Activated T-cell treated with anti-CD3 and anti-CD28 coated beads for 4 hours (primary cell): Measurements from ENCODE around the gene ZNF750.
A peak's percentile ranks its signal among the peaks of the same experiment; 100 is the strongest.
"Not testable (repeated sequence)": the region's sequence is repeated elsewhere in the genome, so short reads cannot be mapped to it uniquely, and the experiment has no call there.

Experiments
- DNase-seq: peaks from one replicate; pipeline ENCODE4 v3.0.0-alpha.2; 2020

Gene ZNF750

GRCh38 chr17:82790391-82790790 lies 49.4 kb downstream of the ZNF750 start:
- no peak for DNase-seq

GRCh38 chr17:82789806-82790205 lies 50.0 kb downstream of the ZNF750 start:
- no peak for DNase-seq

GRCh38 chr17:82789051-82789592 lies 50.7 kb downstream of the ZNF750 start:
- no peak for DNase-seq

DNA sequence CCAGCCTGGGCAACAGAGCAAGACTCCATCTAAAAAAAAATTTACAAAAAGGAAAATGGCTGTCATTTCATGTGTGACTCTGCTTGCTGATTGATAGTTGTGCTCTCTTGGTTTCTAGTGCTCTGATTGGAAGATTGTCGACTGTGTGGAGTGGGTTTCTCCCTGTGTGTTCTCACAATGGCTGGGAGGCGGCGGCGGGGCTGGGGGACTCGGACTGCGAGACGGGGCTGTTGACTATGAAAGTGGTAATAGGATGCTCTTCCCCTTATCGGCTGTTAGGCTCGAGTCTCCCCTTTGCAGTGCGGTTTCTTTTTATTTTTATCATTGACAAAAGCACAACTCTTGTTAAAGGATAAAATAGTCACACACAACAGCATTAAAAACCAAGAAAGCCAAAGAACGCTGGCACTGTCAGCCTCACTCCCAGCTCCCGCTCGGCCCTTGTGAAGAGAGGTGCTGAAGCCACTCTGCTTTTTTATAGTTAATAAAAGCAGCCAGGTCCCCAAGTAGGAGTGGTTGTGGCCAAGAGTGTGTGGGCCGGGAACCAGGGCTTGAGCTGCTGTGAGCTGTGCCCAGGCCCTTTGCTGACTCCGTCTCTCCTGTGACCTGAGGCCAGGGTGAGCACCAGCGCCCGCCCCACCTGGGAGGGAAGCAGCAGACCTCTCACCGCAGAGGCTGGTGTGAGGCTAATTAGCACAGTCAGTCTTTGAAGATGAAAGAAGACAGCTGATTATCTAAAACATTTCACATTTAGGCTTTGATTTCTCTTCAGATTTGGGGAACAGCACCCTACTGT lies 51.4 kb downstream of the ZNF750 start:
- no peak for DNase-seq

- DNase-seq = no peak
Observed at GRCh38 chr17:82787081-82787848, 52.6 kb downstream of the ZNF750 start.

GRCh38 chr17:82786427-82786826 lies 53.4 kb downstream of the ZNF750 start:
- DNase-seq = no peak

GRCh38 chr17:82785581-82785980 lies 54.2 kb downstream of the ZNF750 start:
- not testable (repeated sequence) for DNase-seq

DNA sequence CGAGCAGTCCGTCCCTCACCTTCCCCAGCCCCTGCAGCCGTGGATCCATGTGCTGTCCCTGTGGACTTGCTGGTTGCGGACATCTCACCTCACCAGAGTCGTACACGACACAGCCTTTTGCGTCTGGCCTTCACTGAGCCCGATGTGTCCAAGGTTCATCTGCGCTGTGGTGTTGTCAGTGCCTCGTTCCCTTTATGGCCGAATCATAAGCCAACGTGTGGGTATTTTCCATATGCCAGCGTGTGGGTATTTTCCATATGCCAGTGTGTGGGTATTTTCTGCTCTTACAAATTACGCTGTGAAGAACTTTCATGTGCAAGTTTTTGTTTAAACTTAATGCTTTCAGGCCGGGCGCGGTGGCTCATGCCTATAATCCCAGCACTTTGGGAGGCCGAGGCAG lies 56.3 kb downstream of the ZNF750 start:
- no peak for DNase-seq

DNA sequence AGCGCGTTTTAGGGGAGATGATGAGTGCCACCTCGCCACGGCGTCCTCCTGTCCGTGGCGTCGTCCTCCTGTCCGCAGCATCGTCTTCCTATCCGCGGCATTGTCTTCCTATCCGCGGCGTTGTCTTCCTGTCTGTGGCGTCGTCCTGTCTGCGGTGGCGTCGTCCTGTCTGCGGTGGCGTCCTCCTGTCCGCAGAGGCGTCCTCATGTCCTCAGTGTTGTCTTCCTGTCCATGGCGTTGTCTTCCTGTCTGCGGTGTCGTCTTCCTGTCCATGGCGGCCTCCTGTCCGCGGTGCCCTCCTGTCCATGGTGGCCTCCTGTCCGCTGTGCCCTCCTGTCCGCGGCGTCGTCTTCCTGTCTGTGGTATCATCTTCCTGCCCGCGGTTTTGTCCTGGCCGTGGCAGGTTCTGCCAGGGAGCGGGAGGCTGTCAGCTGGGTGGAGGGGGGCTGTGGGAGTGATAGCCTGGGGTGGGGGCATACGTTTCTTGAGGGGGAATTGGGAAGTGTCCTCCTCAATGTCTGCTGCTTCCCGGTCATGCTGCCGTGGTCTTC lies 57.1 kb downstream of the ZNF750 start:
- no peak for DNase-seq

DNA sequence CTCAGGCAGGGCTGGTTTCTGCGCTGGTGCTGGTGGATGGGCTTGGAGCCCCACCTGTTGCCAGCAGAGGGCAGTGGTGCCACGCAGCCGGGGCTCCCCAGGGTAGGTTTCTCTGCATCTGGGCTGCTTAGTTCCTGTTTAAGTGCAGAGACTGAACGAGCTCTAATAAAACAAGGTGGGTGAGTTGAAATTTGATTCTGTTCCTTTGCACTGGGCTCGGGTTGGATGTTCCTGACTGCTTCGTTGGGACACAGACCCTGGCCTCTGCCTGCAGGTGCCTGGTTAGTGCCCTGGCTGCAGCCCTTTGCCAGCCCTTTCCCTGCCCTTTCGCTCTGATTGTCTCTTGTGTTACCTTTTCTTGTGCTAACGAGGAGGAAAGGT lies 57.9 kb downstream of the ZNF750 start:
- peak; percentile 80 for DNase-seq

- no peak for DNase-seq
Observed at GRCh38 chr17:82780971-82781893, 58.6 kb downstream of the ZNF750 start.

GRCh38 chr17:82780195-82780594 lies 59.6 kb downstream of the ZNF750 start:
- DNase-seq = no peak

DNA sequence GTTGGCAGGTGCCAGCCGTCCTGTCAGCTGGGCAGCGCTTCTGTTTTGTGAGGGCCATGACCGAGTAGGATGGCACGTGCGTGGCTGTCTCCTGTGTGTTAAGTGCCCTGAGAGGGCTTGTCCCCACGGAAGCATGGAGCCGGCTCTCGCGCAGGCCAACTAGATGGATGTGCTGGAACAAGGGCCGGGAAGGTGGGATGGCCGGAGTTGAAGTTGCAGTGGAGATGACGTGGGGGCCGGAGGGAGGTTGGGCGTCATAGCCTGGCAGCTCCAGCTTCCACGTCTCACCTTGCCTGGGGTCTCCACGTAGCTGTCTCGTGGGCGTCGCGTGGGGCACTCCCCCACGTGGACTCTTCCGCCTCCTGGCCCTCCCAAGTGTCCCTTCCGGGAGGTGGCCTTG lies 60.3 kb downstream of the ZNF750 start:
- DNase-seq = no peak
